ENCODE results near the gene WFDC5. TPM values are rescaled to one million over a fixed set of nuclear protein-coding genes. Genes with fewer than 3 reads are reported as not detected.

The WFDC5 gene
- total and polyA plus RNA-seq, 2 experiments from 2014 or later = not detected

GRCh38 chr20:45124365-45124764 lies 9.4 kb upstream of the WFDC5 start, which contains the start of gene WFDC12 (continued):
- TF ChIP-seq JUNB (IDR thresholded peaks at IDR 0.05; ENCODE audit: unreplicated experiment) (no peak), ZNF114 (CRISPR knock-in tag; IDR thresholded peaks at IDR 0.05) (no peak)

GRCh38 chr20:45121388-45121787 lies 6.4 kb upstream of the WFDC5 start:
- Histone ChIP-seq H3K27ac (ENCODE audit: low read depth) (no peak overlapping the region), H3F3A (replicated peaks; ENCODE audit: low read depth) (no peaks in the 10 kb centered on the region), H3K9me2 (ENCODE audit: insufficient read depth) (no peaks in the 10 kb centered on the region), H3K36me3 (ENCODE audit: insufficient read depth) (no peaks in the 10 kb centered on the region), H3K27me3 (ENCODE audit: insufficient read depth) (no peaks in the 10 kb centered on the region), H3K4me2 (no peak overlapping the region), H2AFZ (no peak overlapping the region), H4K20me1 (replicated peaks; ENCODE audit: insufficient read depth) (no peaks in the 10 kb centered on the region), H3K4me3 (no peak overlapping the region), H3K79me2 (replicated peaks; ENCODE audit: insufficient read depth) (no peaks in the 10 kb centered on the region), H3K4me1 (ENCODE audit: insufficient read depth) (no peaks in the 10 kb centered on the region)
- Mint-ChIP-seq H3K27ac (no peak overlapping the region), H3K4me3 (no peak overlapping the region), H3K9me3 (no peaks in the 10 kb centered on the region), H3K4me1 (no peaks in the 10 kb centered on the region), H3K36me3 (ENCODE audit: low read depth) (no peaks in the 10 kb centered on the region), H3K27me3 (ENCODE audit: insufficient read depth, low read depth, poor library complexity) (no peaks in the 10 kb centered on the region)
- DNase-seq (ENCODE audit: low spot score) = no peak
- TF ChIP-seq POLR2AphosphoS5 (IDR thresholded peaks at IDR 0.05; ENCODE audit: low read depth) = no peak
- no peak for TF ChIP-seq JUNB (IDR thresholded peaks at IDR 0.05; ENCODE audit: unreplicated experiment)
- no peak for TF ChIP-seq EZH2phosphoT487 (IDR thresholded peaks at IDR 0.05; ENCODE audit: unreplicated experiment)
- no peak for TF ChIP-seq EZH2 (IDR thresholded peaks at IDR 0.05; ENCODE audit: low read depth, unreplicated experiment)
- TF ChIP-seq ZNF114 (CRISPR knock-in tag; IDR thresholded peaks at IDR 0.05) = no peak
- no peak for TF ChIP-seq CREB1 (CRISPR knock-in tag; IDR thresholded peaks at IDR 0.05; ENCODE audit: low read depth)
- no peak for TF ChIP-seq NANOG (IDR thresholded peaks at IDR 0.05; ENCODE audit: borderline replicate concordance)
- TF ChIP-seq ZNF462 (CRISPR knock-in tag; IDR thresholded peaks at IDR 0.05) = no peak
- TF ChIP-seq REST (IDR thresholded peaks at IDR 0.05; ENCODE audit: unreplicated experiment) = no peak
- no peak for TF ChIP-seq STAT1 (IDR thresholded peaks at IDR 0.05; ENCODE audit: unreplicated experiment)
- TF ChIP-seq ZNF331 (CRISPR knock-in tag; IDR thresholded peaks at IDR 0.05; ENCODE audit: low read depth) = no peak
- ATAC-seq = no peak
